Caco-2 (cell line): Measurements from ENCODE around the gene MAP4K1. TPM values are rescaled to one million over a fixed set of nuclear protein-coding genes. Genes with fewer than 3 reads are reported as not detected.

ENCODE experiments used
- BruUV-seq: library from RNA; stranded (reverse); fragments of 400-500 nt; replicated peaks from 2 replicates; lab custom pipeline; 2021; lab: Mats Ljungman, UMichigan
- CTCF ChIA-PET: fragments of 300-600 bp; sonication (Branson Sonifier 250); formaldehyde crosslinking; loops from one replicate; lab custom pipeline; 2022; ENCODE audit warnings: antibody characterized with exemption; lab: Charles Lee
- POLR2A ChIA-PET: fragments of 300-600 bp; sonication (Branson Sonifier 250); formaldehyde crosslinking; loops from one replicate; lab custom pipeline; 2022; ENCODE audit warnings: antibody characterized with exemption; lab: Charles Lee
- DNase-seq, 2 experiments: peaks; one replicate each; pipeline versions ENCODE4 v3.0.0 to v3.0.0-alpha.2; 2020 to 2022
- H3K27me3 ChIP-seq: replicated peaks from 2 replicates; pipeline ENCODE4 v1.6.0; 2011; ENCODE audit warnings: low read length; ENCODE audit not compliant: control insufficient read depth, insufficient read depth
- H3K36me3 ChIP-seq: 2 replicates; pipeline ENCODE4 v1.5.1; 2011; ENCODE audit warnings: low read length; ENCODE audit not compliant: control insufficient read depth, insufficient read depth
- H3K4me1 ChIP-seq: fragments of 250-450 bp; sonication (Bioruptor Pico); 2 replicates; pipeline ENCODE4 v1.5.1; 2020; ENCODE audit warnings: mild to moderate bottlenecking
- H3K4me3 ChIP-seq: 2 replicates; pipeline ENCODE4 v1.5.1; 2011; ENCODE audit warnings: low read depth, mild to moderate bottlenecking, control low read depth, low read length
- H3K9me3 ChIP-seq: fragments of 250-450 bp; sonication (Bioruptor Pico); 2 replicates; pipeline ENCODE4 v1.5.1; 2020; ENCODE audit warnings: mild to moderate bottlenecking, moderate library complexity
- H3K27ac Mint-ChIP-seq: one replicate; pipeline ENCODE4 v1.8.0; 2022; ENCODE audit warnings: mixed read lengths; ENCODE audit not compliant: unreplicated experiment
- H3K27me3 Mint-ChIP-seq: one replicate; pipeline ENCODE4 v1.8.0; 2022; ENCODE audit warnings: mixed read lengths; ENCODE audit not compliant: insufficient read depth, unreplicated experiment
- H3K36me3 Mint-ChIP-seq: one replicate; pipeline ENCODE4 v1.8.0; 2022; ENCODE audit warnings: mild to moderate bottlenecking, mixed read lengths; ENCODE audit not compliant: insufficient read depth, unreplicated experiment
- H3K4me1 Mint-ChIP-seq: one replicate; pipeline ENCODE4 v1.8.0; 2022; ENCODE audit warnings: low read depth, mixed read lengths; ENCODE audit not compliant: unreplicated experiment
- H3K4me3 Mint-ChIP-seq: one replicate; pipeline ENCODE4 v1.8.0; 2022; ENCODE audit warnings: mild to moderate bottlenecking, moderate library complexity, mixed read lengths; ENCODE audit not compliant: unreplicated experiment
- H3K9me3 Mint-ChIP-seq: one replicate; pipeline ENCODE4 v1.8.0; 2022; ENCODE audit warnings: mixed read lengths; ENCODE audit not compliant: unreplicated experiment
- intact Hi-C: fragments of 100-400 bp; cut with micrococcal nuclease; formaldehyde crosslinking; loops from one replicate; pipeline ENCODE4 v1.10.0; 2022; ENCODE audit not compliant: unreplicated experiment
- total RNA-seq: library from RNA; stranded (reverse); gene quantifications from 2 replicates; pipeline ENCODE4 v1.2.3, GENCODE V29; 2022
- TF ChIP-seq, protein P1 (sequence below), 2 experiments: fragments of 200-600 bp in 1 of 2; IDR thresholded peaks; 1 replicate in 1 of 2; 2 replicates in 1 of 2; pipeline versions ENCODE4 v1.5.1 to v1.8.0; 2011 to 2022; ENCODE audit warnings: antibody characterized with exemption in 1 of 2, control low read depth in 1 of 2, inconsistent platforms in 1 of 2, low read depth in 1 of 2, low read length in 1 of 2, mild to moderate bottlenecking in 1 of 2, moderate library complexity in 1 of 2; ENCODE audit not compliant: insufficient read depth in 1 of 2, severe bottlenecking in 1 of 2, unreplicated experiment in 1 of 2

Gene MAP4K1
- total RNA-seq, 1 experiment from 2014 or later = 1.7 TPM

DNA sequence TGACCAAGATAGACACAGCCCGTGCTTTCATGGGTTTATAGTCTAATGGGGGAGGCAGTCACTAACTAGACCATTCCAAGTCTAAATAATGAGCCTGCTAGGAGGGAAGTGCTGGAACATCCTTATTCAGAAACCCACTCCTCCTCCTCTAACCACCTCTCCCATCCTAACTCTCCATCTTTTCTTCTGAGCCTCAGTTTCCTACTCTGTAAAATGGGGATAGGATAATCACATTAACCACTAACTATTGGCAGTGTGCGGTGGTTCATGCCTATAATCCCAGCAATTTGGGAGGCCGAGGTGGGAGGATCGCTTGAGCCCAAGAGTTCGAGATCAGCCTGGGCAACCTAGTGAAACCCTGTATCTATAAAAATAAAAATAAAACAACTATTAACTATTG is 68.7 kb downstream of the MAP4K1 start:
- H3K27ac Mint-ChIP-seq = no peak overlapping the region
- Histone ChIP-seq H3K36me3 (no peaks in the 10 kb centered on the region), H3K4me3 (no peak overlapping the region), H3K27me3 (no peaks in the 10 kb centered on the region), H3K9me3 (no peaks in the 10 kb centered on the region), H3K4me1 (0 out of 2 replicates have a peak, but pooled peaks cover 7% of the 10 kb centered on the region)
- H3K4me1 Mint-ChIP-seq = peaks cover 6% of the 10 kb centered on the region
- CTCF ChIA-PET = interaction anchor here (0.6 kb wide), 1 partner anchor 137 kb away, joined by 3 read pairs; no protein-coding TSS in a partner anchor
- DNase-seq = no peak
- no TSS peak for BruUV-seq
- H3K9me3 Mint-ChIP-seq = no peaks in the 10 kb centered on the region
- no peak overlapping the region for H3K4me3 Mint-ChIP-seq
- intact Hi-C loops = loop anchor here (10.0 kb wide), 1 partner anchor 186 kb away; no protein-coding TSS in a partner anchor
- POLR2A ChIA-PET = no interaction called here
- TF ChIP-seq, protein P1, sequence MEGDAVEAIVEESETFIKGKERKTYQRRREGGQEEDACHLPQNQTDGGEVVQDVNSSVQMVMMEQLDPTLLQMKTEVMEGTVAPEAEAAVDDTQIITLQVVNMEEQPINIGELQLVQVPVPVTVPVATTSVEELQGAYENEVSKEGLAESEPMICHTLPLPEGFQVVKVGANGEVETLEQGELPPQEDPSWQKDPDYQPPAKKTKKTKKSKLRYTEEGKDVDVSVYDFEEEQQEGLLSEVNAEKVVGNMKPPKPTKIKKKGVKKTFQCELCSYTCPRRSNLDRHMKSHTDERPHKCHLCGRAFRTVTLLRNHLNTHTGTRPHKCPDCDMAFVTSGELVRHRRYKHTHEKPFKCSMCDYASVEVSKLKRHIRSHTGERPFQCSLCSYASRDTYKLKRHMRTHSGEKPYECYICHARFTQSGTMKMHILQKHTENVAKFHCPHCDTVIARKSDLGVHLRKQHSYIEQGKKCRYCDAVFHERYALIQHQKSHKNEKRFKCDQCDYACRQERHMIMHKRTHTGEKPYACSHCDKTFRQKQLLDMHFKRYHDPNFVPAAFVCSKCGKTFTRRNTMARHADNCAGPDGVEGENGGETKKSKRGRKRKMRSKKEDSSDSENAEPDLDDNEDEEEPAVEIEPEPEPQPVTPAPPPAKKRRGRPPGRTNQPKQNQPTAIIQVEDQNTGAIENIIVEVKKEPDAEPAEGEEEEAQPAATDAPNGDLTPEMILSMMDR (IDR thresholded peaks at IDR 0.05; ENCODE audit: insufficient read depth in 1 of 2, low read depth in 1 of 2, low read length in 1 of 2, severe bottlenecking in 1 of 2, unreplicated experiment in 1 of 2) = no peak
- H3K36me3 Mint-ChIP-seq = peaks cover 5% of the 10 kb centered on the region
- peaks cover 9% of the 10 kb centered on the region for H3K27me3 Mint-ChIP-seq

DNA sequence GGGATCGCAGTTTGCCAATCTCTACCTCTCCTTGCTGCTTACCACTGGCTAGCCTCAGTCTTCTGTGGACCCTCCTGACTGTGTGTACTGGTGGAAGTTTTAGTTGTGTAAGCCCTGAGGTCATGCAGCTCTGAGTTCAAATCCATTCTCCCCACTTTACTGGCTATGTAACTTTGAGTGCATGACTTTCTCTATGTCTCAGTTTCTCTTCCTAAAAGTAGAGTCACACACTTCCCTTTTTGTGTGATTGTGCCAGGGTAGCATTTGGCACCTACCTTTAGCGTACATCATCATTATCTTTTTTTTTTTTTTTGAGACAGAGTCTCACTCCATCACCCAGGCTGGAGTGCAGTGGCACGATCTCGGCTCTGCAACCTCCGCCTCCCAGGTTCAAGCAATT is 70.3 kb downstream of the MAP4K1 start:
- no peak overlapping the region for H3K4me3 Mint-ChIP-seq
- no peaks in the 10 kb centered on the region for H3K9me3 ChIP-seq
- no TSS peak for BruUV-seq
- 0 out of 2 replicates have a peak, but pooled peaks cover 9% of the 10 kb centered on the region for H3K4me1 ChIP-seq
- H3K27ac Mint-ChIP-seq = no peak overlapping the region
- ChIA-PET CTCF (no interaction called here), POLR2A (no interaction called here)
- no peaks in the 10 kb centered on the region for H3K9me3 Mint-ChIP-seq
- H3K36me3 ChIP-seq = no peaks in the 10 kb centered on the region
- peaks cover 6% of the 10 kb centered on the region for H3K4me1 Mint-ChIP-seq
- H3K36me3 Mint-ChIP-seq = peaks cover 5% of the 10 kb centered on the region
- H3K4me3 ChIP-seq = no peak overlapping the region
- intact Hi-C loops = loop anchor here (10.0 kb wide), 1 partner anchor 187 kb away; no protein-coding TSS in a partner anchor
- no peaks in the 10 kb centered on the region for H3K27me3 ChIP-seq
- no peak for DNase-seq
- TF ChIP-seq, protein P1 (IDR thresholded peaks at IDR 0.05; ENCODE audit: insufficient read depth in 1 of 2, low read depth in 1 of 2, low read length in 1 of 2, severe bottlenecking in 1 of 2, unreplicated experiment in 1 of 2) = no peak
- peaks cover 5% of the 10 kb centered on the region for H3K27me3 Mint-ChIP-seq

DNA sequence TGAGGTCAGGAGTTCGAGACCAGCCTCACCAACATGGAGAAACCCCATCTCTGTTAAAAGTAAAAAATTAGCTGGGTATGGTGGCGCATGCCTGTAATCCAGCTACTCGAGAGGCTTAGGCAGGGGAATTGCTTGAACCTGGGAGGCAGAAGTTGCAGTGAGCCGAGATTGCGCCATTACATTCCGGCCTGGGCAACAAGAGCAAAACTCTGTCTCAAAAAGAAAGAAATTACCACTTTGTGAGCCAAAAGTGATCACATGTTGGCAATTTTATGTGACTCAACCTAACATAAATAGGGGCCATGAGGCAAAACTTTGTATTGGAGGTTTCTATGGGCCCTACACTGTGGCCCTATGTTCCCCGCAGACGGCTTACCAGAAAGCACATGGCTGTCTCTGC is 72.2 kb downstream of the MAP4K1 start:
- no peak for DNase-seq
- H3K36me3 Mint-ChIP-seq = no peaks in the 10 kb centered on the region
- CTCF ChIA-PET = no interaction called here
- H3K4me1 Mint-ChIP-seq = peaks cover 6% of the 10 kb centered on the region
- H3K27ac Mint-ChIP-seq = no peak overlapping the region
- intact Hi-C loops = loop anchor here (10.0 kb wide), 1 partner anchor 189 kb away; no protein-coding TSS in a partner anchor
- no peak overlapping the region for H3K4me3 Mint-ChIP-seq
- Histone ChIP-seq H3K36me3 (no peaks in the 10 kb centered on the region), H3K27me3 (no peaks in the 10 kb centered on the region), H3K9me3 (no peaks in the 10 kb centered on the region), H3K4me1 (0 out of 2 replicates have a peak, but pooled peaks cover 9% of the 10 kb centered on the region), H3K4me3 (no peak overlapping the region)
- no peaks in the 10 kb centered on the region for H3K9me3 Mint-ChIP-seq
- no TSS peak for BruUV-seq
- no peaks in the 10 kb centered on the region for H3K27me3 Mint-ChIP-seq
- TF ChIP-seq, protein P1 (IDR thresholded peaks at IDR 0.05; ENCODE audit: insufficient read depth in 1 of 2, low read depth in 1 of 2, low read length in 1 of 2, severe bottlenecking in 1 of 2, unreplicated experiment in 1 of 2) = no peak
- POLR2A ChIA-PET = no interaction called here
